GM21825 (cell line): ENCODE measurements around the gene FSTL4.

Source experiments
- ATAC-seq: cut with Tn5 transposase; IDR thresholded peaks from one replicate; pipeline ENCODE4 v1.9.1; 2021; ENCODE audit warnings: mild to moderate bottlenecking, moderate library complexity; ENCODE audit not compliant: unreplicated experiment

Gene FSTL4

GRCh38 chr5:133309166-133309795 lies 303.1 kb downstream of the FSTL4 start:
- ATAC-seq, result no peak

DNA sequence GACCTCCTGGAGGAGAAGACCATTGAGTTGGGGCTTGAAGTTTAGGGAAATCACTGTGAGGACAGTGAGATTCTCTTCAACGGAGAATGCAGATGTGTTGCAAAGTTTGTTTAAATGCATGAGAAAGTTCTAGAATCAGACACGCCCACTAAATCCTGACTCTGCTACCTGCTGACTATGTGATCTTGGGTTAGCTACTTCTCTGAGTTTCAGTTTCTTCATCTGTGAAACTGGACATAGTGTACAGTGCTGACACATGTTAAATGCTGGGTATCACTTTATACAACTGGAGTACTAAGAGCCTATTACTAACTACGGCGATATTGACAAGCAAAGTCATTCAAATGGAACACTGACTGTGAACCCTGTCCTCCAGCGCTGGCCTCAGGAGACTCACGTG lies 305.1 kb downstream of the FSTL4 start:
- no peak for ATAC-seq

- ATAC-seq, result no peak
Observed at GRCh38 chr5:133304707-133305216, 307.6 kb downstream of the FSTL4 start.

- no peak for ATAC-seq
Observed at GRCh38 chr5:133304178-133304577, 308.2 kb downstream of the FSTL4 start.

DNA sequence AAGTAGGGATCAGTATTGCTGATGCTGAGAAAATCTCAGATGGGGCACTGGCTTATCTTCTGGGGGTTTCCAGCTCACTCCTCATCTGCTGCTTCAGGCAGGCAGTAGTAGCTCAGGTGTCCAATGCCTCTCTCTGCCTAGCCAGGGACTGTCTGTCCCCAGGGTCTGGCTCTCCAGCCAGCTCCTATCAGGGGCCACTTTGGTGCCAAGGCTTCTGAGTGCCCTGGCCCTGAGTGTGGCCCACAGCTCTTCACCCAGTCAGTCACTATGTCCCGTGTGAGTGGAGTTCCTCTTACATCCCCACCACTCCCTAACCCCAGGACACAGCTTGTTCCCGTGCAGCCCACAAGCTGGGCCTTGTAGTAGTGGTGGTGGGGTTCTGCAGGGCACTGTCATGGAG lies 309.0 kb downstream of the FSTL4 start:
- ATAC-seq, result no peak

- ATAC-seq, result no peak
Observed at GRCh38 chr5:133299728-133300127, 312.6 kb downstream of the FSTL4 start.

DNA sequence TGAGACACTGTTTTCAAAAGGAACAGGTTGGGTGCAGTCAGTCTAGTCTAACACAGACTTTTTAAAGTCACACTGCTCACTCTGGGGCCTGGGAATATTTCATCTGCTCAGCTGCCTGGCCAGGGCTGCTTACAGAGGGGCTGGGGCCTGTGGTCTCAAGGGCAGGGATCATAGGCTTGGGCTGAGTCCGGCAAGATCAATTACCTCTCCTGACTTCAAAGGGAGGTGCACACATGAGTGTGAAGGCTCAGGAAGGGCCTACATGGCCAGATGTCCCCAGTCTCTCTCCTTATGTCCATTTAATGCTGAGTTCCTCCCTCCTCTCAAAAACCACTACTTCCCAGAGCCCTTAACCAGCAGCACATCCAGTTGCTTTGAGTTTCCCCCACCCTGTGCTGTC lies 313.3 kb downstream of the FSTL4 start:
- no peak for ATAC-seq

GRCh38 chr5:133298447-133298846 lies 313.9 kb downstream of the FSTL4 start:
- ATAC-seq, result no peak

DNA sequence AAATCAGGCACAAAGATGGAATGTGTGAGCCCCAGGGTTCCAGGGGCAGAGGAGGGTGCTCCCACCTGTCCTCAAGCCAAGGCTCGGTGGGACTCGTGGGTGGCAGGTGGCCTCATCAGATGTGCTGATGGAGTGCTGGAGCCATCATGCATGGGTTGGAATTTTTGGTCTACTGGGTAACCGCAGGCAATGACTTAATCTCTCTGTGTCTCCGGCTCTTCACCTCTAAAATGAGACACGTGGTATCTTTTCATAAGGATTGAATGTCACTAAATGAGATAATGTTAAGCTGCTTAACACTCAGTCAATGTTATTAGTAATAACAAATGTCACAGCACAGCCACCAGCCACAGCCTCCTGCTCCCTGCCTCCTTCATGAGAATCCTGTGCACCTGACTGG lies 315.0 kb downstream of the FSTL4 start:
- no peak for ATAC-seq

GRCh38 chr5:133296624-133297023 lies 315.7 kb downstream of the FSTL4 start:
- ATAC-seq, result no peak

DNA sequence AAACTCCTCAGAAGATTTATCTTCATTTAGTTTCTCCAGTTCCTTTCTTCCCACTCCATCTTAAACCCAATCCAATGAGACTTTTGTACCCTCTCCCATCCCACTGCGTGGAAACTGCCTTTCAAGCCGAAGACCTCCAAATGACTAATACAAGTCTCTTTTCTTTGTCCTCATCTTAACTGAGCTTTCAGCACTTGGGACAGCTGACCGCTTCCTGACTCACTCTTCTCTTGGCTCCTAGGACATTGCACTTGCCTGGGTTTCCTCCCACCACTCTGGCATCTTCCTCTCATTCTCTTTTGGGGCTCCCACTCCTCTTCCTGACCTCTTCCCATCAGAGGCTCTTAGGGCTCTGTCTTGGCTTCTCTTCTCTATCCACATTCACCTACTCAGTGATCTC lies 316.8 kb downstream of the FSTL4 start:
- ATAC-seq, result no peak

- ATAC-seq, result no peak
Observed at GRCh38 chr5:133294380-133294779, 318.0 kb downstream of the FSTL4 start.

- no peak for ATAC-seq
Observed at GRCh38 chr5:133293960-133294359, 318.4 kb downstream of the FSTL4 start.

DNA sequence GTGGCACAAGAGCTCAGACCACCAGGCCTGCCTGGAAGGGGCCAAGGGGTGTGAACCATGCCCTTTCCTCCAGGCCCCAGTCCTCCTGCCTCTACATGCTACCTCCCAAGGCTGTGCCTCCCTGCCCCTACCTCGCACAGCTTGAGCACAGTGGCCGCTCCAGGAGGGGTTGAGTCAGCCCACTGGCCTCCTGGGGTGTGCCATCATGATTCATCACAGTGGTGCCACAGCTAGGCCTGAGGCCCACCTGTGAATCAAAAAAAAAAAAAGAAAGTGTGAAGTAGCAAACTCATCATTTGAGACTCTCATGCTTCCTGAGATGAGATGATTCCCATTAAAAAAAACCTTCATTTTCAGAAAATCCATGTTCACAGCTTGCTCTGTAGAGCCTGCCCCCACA lies 320.0 kb downstream of the FSTL4 start:
- no peak for ATAC-seq

- ATAC-seq, result no peak
Observed at GRCh38 chr5:133291524-133291923, 320.8 kb downstream of the FSTL4 start.

- no peak for ATAC-seq
Observed at GRCh38 chr5:133290669-133291240, 321.6 kb downstream of the FSTL4 start.

GRCh38 chr5:133289686-133290367 lies 322.5 kb downstream of the FSTL4 start:
- no peak for ATAC-seq

DNA sequence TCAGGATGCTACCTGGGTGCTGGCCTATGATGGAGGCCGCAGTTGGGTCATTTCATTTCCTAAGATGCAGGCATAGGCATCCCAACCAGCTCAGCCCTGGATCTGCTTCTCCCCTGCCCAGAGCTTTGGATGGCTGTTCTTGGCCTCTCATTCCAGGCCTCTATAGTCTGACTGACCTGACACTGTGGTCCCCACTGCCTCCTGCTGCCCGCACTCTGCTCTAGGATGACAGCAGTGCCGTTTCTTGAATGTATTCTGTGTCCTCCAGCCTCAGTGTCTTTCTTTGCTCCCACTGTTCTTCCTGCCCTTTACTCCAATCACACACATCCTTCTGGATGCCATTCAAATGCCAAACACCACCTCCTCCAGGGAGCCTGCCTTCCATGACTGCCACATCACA lies 324.8 kb downstream of the FSTL4 start:
- ATAC-seq, result no peak

GRCh38 chr5:133286483-133286882 lies 325.9 kb downstream of the FSTL4 start:
- ATAC-seq, result no peak

- ATAC-seq, result no peak
Observed at GRCh38 chr5:133285583-133286021, 326.7 kb downstream of the FSTL4 start.

DNA sequence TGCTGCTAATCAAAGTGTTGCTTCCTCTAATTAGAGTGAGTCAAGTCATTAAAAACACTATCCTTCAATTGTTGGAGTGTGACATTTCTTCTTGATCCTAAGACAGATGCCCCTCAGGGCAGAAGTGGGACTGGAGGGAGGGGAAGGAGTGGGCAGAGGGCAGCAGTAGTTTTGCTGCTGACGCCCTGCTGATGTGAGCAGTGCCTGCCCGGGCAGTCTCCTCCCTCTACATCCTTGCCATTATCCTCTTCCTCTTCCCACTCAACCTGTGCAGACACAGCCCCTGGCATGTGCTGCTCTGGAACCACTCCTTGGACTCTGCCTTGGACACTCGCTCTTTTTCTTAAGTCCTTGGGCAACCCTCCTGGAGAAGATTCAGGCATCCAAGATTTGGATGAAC lies 328.0 kb downstream of the FSTL4 start:
- ATAC-seq, result no peak

- ATAC-seq, result no peak
Observed at GRCh38 chr5:133278317-133278716, 334.0 kb downstream of the FSTL4 start.
